ENCODE measurements around the gene SUCLA2. TPM values are rescaled to one million over a fixed set of nuclear protein-coding genes. Genes with fewer than 3 reads are reported as not detected.

The SUCLA2 gene
- total RNA-seq, 1 donor from 2014 or later: 38.3 TPM

DNA sequence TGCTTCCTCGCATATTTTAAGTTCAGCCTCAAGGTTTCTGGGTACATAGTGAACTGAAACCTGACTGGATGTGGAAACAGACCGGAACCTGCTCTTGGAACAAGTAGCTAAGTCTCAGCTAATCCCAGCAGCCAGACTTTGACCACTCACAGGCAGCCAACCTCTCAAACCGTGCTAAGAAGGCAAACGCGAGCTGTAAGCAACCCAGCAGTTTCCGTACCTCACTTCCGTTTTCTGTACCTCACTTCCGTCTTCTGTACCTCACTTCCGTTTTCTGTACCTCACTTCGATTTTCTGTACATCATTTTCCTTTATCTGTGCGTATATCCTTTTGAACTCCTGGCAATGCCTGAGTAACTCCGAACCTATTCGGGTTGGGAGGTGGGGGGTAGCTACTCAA, 96.8 kb downstream of the SUCLA2 start:
- intact Hi-C loops (cut with micrococcal nuclease): no loop called here

DNA sequence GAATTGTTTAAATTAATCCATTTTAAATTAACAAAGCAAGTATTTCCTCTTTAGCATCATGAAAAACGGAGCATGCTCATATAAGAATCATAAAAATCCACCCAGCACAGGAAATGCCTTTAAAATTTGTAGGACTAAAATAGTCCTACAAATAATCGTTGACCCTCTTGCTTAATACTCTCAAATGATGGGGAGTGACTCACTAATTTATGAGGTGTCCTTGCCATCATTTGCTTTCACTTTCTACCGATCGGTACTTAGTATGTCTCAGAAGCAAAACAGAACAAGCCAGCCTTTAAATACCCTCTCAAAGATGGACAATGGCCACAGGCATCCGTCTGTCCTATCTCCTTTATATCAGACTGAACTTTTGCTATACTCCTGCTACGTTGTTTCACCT, 97.2 kb downstream of the SUCLA2 start:
- intact Hi-C loops (cut with micrococcal nuclease): no loop called here

GRCh38 chr13:47901441-47901840, 99.6 kb downstream of the SUCLA2 start:
- intact Hi-C loops (cut with micrococcal nuclease): no loop called here

- intact Hi-C loops (cut with micrococcal nuclease): no loop called here
These were observed 103.0 kb downstream of the SUCLA2 start for GRCh38 chr13:47898080-47898479.

DNA sequence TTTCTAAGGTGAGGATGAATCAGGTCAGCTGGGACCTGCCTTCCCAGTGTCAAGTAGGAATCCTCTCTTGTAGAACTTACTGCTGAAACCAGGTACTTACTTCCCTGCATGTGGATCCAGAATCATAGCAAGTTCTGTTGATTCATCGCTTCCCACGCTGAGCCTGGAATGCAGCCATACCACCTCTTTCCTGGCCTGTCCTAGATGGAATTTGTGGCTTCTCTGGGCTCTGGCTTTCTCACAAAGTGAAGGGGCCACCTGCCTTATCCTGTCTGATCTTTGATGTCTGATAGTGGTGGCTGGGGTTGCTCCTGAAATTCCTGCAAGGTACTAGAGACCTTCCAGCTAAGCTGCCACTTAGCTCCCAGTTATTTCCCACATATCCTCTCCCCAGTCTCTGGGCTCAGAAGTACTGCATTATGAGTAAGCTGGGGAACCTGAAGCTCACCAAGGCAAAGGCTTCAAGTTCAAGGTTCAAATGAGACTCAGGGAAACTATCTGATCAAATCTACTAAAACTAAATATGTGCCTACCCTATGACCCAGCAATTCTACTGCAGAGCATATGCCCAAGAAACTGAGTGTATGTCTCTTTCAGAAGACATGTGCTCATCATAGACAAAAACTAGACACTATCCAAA, 103.5 kb downstream of the SUCLA2 start:
- intact Hi-C loops (cut with micrococcal nuclease): no loop called here

DNA sequence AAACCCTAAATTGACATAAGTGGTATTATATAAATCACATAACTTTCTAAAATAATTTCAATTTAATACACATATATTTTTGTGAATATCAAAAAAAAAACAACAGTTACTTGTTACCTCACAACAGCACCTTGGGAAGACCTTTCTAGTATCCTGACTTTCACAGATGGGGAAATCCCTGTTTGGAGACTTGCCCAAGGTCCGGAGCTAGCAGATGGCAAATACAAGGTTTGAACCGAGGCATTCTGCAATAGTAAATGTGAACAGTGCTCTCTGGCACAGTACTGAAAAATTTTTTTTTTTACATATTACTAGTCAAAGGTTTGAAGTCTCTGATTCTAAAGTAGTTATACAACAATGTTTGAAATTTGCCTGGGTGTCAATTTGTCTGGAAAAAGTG, 104.5 kb downstream of the SUCLA2 start:
- intact Hi-C loops (cut with micrococcal nuclease): no loop called here

DNA sequence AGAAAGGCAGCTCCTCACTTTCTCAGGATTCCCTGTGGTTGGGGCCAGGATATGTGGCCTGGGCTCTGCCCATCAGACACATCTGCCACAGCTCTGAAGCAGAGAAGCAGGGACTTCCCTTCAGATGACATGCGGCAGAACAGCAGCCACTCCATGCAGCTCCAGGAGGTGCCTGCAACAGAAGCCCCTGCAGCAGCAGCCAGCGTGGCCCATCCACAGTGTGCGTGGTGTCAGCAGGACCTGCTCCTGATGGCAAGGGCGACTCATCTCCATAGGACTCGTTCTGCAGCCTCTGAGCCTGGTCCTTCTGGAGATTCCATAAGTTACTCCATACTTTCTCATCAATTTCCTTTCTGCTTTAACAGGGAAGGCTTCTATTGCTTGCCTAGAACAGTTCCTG, 105.0 kb downstream of the SUCLA2 start:
- intact Hi-C loops (cut with micrococcal nuclease): no loop called here

GRCh38 chr13:47893527-47893926, 107.5 kb downstream of the SUCLA2 start:
- intact Hi-C loops (cut with micrococcal nuclease): no loop called here

Other genes with a start within 250 kb of the SUCLA2 start
- 13.0 and 15.4 TPM in 2 replicates for gene NUDT15, start 36.5 kb upstream of the SUCLA2 start, total RNA-seq
- gene MED4, start 93.8 kb upstream of the SUCLA2 start, total RNA-seq: 58.3 and 65.1 TPM in 2 replicates
- 125 and 128 TPM in 2 replicates for gene ITM2B, start 231.9 kb upstream of the SUCLA2 start, total RNA-seq

Measured in T-helper 2 cell treated with Interferon-gamma antibody and Interleukin-4, amounts not matched to agents 100 ng/mL and 5 ng/mL, for 36 hours (primary cell).